HG03571 (cell line): ENCODE data around the gene CIAPIN1.

ENCODE experiments used
- ATAC-seq: cut with Tn5 transposase; IDR thresholded peaks from one replicate; pipeline ENCODE4 v1.9.1; 2021; ENCODE audit not compliant: unreplicated experiment

Gene CIAPIN1

GRCh38 chr16:57476546-57477410, 29.6 kb upstream of the CIAPIN1 start:
- ATAC-seq = no peak

- ATAC-seq = peak; percentile 90
These were observed 28.6 kb upstream of the CIAPIN1 start for GRCh38 chr16:57475711-57476339.

GRCh38 chr16:57474671-57475661, 27.8 kb upstream of the CIAPIN1 start:
- ATAC-seq = no peak

GRCh38 chr16:57473906-57474305, 26.7 kb upstream of the CIAPIN1 start:
- no peak for ATAC-seq

GRCh38 chr16:57473176-57473840, 26.1 kb upstream of the CIAPIN1 start:
- ATAC-seq = no peak

- ATAC-seq = no peak
These were observed 25.5 kb upstream of the CIAPIN1 start for GRCh38 chr16:57472665-57473060.

GRCh38 chr16:57471852-57472664, 24.9 kb upstream of the CIAPIN1 start:
- no peak for ATAC-seq

GRCh38 chr16:57471209-57471608, 24.0 kb upstream of the CIAPIN1 start:
- ATAC-seq = no peak

GRCh38 chr16:57470711-57471110, 23.5 kb upstream of the CIAPIN1 start:
- ATAC-seq = no peak

GRCh38 chr16:57469917-57470470, 22.8 kb upstream of the CIAPIN1 start:
- no peak for ATAC-seq

- ATAC-seq = no peak
These were observed 21.9 kb upstream of the CIAPIN1 start for GRCh38 chr16:57469046-57469445.

GRCh38 chr16:57468346-57468745, 21.2 kb upstream of the CIAPIN1 start:
- no peak for ATAC-seq

- ATAC-seq = no peak
These were observed 17.3 kb upstream of the CIAPIN1 start for GRCh38 chr16:57464523-57464922.

- no peak for ATAC-seq
These were observed 15.8 kb upstream of the CIAPIN1 start for GRCh38 chr16:57462978-57463362.

GRCh38 chr16:57462209-57462977, 15.2 kb upstream of the CIAPIN1 start, which contains the start of gene POLR2C:
TSS of gene POLR2C (plus strand) at chr16:57462679. CDS start at chr16:57462725, 46 bp downstream.
- peak; percentile 89 for ATAC-seq

GRCh38 chr16:57452021-57452420, 4.8 kb upstream of the CIAPIN1 start:
- no peak for ATAC-seq

GRCh38 chr16:57446531-57447185, 527 bp downstream of the CIAPIN1 start:
- peak; percentile 30 for ATAC-seq

GRCh38 chr16:57445510-57445909, 1.7 kb downstream of the CIAPIN1 start:
- no peak for ATAC-seq
